ENCODE measurements around the gene GLUL.

The GLUL gene

DNA sequence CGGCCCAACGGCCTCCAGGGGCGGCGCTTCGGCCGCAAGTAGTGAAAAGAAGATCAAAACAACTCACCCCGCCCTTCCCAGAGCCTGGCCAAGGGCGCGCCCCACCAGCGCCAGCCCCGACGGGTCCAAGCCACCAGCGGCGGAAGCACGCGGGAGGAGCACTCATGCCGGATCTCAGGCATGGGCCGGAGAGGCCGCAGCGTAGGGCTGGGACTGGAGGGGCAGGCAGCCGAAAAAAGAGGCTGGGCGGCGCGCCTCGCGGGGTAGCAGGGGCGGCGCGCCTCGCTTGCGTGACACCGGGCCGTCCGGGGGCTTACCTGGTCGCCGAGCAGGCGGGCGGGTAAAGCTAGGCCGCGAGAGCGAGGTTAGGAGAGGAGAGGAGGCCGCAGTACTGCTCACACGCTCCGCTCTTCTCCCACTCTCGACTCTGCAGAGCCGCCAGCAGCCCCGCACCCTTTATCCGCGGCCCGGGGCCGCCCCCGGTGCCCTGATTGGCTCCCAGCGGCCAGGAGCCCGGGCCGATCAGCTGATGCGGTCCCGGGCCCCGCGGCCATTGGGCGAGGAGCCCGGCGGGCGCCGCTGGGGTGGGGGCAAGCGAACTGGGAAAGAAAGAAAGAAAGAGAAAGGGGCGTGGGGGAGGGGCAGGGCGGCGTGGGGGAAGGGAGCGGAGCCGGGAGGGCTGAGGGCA lies at the start of gene GLUL:
TSS of gene GLUL (minus strand) at position 429 of the 688 bp plus-strand sequence. CDS start 3,053 bp downstream, outside the sequence.
- peak; percentile 93 for DNase-seq

DNA sequence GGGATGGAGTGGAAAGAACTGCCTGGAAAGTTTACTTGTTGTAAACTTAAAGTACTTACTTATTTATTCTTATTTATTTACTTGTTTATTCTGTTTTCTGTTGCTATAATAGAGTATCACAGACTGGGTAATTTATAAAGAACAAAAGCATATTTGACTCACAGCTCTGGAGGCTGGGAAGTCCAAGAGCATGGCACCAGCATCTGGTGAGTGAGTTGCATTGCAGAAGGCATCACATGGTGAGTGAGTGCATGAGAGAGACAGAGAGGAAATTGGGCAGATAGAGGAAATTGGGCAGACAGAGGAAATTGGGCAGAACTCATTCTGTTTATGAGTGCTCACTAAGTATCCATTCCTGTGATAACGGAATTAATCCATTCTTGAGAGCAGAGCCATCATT lies 46.7 kb upstream of the GLUL start:
- DNase-seq = no peak

GRCh38 chr1:182433580-182433979 lies 42.0 kb upstream of the GLUL start:
- DNase-seq = no peak

DNA sequence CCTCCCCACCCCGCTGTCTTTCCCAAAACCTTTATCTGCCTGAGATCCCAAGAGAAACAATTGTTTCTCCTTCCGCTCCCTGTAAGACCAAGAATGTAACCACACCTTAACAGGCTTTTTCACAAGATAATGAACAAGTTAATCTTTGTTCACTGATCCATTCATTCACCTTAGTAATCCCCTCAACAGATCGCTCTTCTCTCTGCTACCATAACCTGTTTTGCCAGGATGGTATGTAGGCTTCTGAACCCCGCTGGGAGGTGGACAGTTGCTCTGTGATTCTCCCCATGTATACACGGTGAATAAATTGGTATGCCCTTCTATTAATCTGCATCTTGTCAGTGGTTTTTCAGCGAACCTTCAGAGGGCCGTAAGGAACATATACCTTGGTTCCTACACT lies 39.7 kb upstream of the GLUL start:
- DNase-seq = no peak

DNA sequence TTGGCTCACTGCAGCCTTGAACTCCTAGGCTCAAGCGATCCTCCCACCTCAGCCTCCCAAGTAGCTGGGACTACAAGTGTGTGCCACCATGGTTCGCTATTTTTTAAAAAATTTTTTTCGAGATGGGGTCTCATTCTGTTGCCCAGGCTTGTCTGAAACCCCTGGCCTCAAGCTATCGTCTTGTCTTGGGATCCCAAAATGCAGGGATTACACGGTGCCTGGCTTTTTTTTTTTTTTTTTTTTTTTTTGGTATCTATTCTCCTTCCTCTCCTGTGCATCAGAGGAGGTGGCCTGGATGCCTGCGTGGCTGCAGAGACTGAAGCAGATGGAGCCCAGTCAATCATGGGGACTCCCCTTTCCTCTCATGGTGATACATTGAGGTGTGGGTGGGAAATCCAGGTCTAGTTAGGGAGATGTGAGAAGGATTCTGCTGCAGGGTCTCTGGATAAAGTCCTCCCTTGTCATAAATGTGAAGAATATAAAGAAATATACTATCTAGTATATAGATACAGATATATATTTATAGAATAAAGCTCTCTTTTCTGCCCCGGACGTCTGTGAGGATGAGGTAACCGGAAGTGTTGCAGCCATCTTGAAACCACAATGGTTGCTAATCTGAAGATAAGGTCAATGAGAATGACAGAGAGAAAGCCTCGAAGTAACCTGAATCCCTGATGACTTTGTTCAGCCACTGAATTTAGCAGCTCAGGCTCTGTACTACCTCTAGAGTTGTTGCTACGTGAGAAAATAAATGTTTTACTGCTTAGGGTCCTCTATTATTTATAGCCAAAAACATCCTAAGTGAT lies 38.9 kb upstream of the GLUL start:
- no peak for DNase-seq

DNA sequence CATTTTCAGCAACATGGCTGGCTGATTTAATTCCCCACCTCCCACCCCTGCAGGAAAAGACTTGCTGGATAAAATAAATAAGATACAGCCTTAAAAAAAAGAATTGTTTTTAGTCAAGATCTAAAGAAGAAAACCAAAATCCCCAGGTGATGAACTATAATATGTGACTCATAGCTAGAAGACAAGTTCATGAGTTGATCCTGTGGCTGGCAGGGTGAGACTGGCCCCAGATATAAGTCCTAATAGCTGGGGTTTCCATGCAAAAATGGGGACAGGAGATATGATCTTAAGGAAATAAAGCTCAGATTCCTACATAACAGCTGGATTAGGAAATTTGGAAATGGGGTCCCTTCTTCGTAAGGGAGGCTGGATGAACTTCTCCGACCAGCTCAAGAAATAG lies 36.5 kb upstream of the GLUL start:
- no peak for DNase-seq

DNA sequence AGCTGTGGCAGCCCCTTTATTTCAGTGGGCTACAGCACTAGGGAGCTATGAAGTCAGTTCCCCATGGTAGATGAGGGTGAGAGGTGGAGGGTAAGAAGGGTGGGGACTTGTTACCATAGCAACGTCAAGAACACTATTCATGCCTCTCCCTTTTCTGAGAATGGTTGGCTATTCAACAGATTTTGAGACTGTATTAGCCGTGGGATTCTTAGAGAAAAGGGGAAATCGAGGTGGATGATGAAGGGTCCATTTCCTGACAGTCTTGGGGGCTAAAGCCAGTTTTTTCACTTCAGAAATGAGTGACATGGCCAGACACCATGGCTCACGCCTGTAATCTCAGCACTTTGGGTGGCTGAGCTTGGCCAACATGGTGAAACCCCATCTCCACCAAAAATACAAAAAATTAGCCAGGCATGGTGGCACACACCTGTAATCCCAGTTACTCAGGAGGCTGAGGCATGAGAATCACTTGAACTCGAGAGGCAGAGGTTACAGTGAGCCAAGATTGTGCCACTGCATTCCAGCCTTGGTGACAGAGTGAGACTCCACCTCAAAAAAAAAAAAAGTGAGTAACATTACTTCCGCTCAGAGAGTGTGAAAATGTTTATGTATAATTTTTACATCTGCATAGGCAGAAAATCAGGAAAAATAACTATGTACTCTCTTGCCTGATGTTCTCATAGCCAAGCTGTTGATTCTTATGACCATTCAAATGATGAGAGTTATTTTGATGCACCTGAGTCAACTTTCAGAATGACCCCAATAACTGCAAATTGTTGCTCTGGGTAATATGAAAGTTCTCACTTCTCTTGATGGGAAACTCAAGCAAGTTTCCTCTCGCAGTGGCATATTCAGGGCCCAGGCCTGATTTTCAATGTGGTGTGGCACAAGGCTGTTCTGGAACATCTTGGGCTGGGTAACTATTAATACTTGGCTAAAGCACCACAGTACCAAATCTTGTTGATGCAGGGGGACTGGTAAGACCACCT lies 35.1 kb upstream of the GLUL start:
- DNase-seq = no peak

- no peak for DNase-seq
Observed at GRCh38 chr1:182415789-182416188, 24.2 kb upstream of the GLUL start.

GRCh38 chr1:182413969-182414368 lies 22.4 kb upstream of the GLUL start:
- no peak for DNase-seq

GRCh38 chr1:182413486-182413885 lies 21.9 kb upstream of the GLUL start:
- no peak for DNase-seq

DNA sequence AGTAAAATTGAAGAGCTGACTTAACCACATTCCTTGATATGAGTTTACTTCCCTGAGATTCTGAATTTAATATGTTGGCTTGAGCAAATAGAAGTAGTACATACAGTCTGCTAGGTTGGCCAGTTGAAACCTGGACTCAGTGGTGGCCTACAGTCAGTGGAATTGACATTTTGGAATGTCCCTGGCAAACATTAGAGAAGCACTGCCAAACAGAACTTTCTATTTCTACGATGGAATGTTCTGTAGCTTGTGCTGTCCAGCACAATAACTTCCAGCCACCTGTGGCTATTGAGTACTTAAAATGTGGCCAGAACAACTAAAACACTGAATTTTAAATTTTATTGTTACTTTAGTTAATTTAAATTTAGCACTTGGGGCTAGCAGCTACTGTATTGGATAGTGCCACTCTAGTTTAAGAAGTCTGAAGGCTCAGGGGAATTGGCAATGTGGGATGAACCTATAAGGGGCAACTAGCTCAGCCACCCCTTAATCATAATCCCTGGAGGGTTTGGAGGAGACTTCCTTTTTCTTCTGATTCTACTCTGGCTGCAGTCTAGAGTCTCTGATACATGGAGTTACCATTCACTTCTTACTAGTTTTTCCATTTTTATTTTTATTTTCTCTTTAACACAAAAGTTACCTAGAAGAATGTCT lies 19.2 kb upstream of the GLUL start:
- DNase-seq = no peak

- no peak for DNase-seq
Observed at GRCh38 chr1:182410138-182410537, 18.5 kb upstream of the GLUL start.

DNA sequence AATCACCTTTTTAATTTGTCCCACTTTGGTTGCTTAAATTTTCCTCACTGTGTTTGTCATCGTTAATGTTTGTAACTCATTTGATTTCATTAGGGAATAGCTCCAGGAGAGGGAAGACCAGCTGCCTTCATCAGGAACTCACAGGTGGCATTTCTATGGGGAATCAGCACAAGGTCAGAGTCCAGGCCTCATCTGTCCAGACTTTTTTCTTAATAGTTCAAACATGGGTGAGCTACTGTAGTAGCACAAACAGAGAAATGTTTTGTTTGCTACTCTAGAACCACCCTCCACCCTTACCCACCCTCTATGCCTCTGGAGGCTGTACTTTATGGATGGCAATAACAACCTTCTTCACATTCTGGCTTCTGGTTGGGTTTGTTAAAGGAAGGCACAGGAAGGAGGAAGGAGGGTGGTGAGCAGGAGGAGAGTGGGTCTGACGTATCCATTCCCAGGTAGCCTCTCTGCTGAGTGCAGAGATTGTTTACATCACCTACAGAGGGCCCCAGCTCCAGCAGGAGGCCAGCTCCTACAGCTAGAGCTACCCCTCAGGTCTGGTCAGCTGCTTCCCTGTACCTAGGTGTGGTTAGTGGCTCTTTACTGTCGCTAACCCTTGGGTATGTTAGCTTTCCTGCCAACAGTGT lies 17.0 kb upstream of the GLUL start:
- no peak for DNase-seq

DNA sequence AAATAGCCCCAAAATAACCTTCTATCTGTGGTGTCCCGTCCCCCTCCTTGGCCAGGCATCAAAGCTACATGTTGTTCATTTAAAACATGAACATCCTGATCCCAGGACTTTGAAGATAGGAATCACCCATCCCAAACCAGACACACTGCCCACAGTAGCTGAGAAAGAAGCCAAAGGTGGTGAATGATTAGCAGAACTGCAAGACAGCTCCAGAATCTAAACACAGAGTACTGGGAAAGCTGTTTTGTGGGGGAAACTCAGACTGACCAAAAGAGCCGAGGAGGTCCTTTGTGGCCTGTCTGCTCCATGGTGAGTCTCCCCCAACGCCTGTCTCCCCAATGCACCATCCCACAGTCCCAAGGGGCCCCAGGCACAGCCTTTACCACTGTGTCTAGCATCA lies 16.1 kb upstream of the GLUL start:
- no peak for DNase-seq

- DNase-seq = no peak
Observed at GRCh38 chr1:182406012-182406411, 14.4 kb upstream of the GLUL start.

DNA sequence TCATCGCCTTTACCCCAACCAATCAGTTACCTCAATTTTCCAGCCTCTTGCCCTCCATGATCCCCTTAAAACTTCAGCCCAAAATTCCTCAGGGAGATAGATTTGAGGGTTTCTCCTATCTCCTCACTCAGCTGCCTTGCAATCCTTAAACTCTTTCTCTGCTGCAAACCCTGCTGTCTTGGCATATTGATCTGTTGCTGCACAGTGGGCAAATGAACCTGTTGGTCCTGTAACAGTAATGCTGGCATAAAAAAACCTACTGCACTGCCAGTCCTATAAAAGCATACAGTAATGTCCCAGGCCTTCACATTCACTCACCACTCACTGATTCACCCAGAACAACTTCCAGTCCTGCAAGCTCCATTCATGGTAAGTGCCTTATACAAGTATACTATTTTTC lies 14.0 kb upstream of the GLUL start:
- DNase-seq = no peak

- DNase-seq = no peak
Observed at GRCh38 chr1:182404781-182405180, 13.2 kb upstream of the GLUL start.

- no peak for DNase-seq
Observed at GRCh38 chr1:182400567-182400966, 9.0 kb upstream of the GLUL start, which contains the start of gene TEDDM1. Gene TEDDM1 (minus strand): TSS chr1:182400667. CDS start chr1:182400485, 182 bp downstream.

- no peak for DNase-seq
Observed at GRCh38 chr1:182397653-182398393, 6.2 kb upstream of the GLUL start.

- no peak for DNase-seq
Observed at GRCh38 chr1:182395906-182396305, 4.3 kb upstream of the GLUL start.

GRCh38 chr1:182394055-182394775 lies 2.6 kb upstream of the GLUL start:
- DNase-seq = no peak

Measured in NCI-H1436 (cell line).